Upper lobe of right lung (tissue), 1 donor: ENCODE measurements around the gene CALD1. TPM values are rescaled to one million over a fixed set of nuclear protein-coding genes. Genes with fewer than 3 reads are reported as not detected.

Experiments
- ATAC-seq: fragments of 200-7000 bp; cut with Tn5 transposase; one replicate; pipeline ENCODE4 v1.9.1; 2020; ENCODE audit warnings: mild to moderate bottlenecking, moderate library complexity
- DNase-seq: peaks from one replicate; pipeline ENCODE4 v3.0.0-alpha.2; 2020
- H3K27ac ChIP-seq: fragments of 200-600 bp; one replicate; pipeline ENCODE4 v1.8.0; 2022
- H3K27me3 ChIP-seq: fragments of 200-600 bp; one replicate; pipeline ENCODE4 v1.8.0; 2022; ENCODE audit warnings: mild to moderate bottlenecking
- H3K36me3 ChIP-seq: fragments of 200-600 bp; one replicate; pipeline ENCODE4 v1.8.0; 2022
- H3K4me1 ChIP-seq: fragments of 200-600 bp; one replicate; pipeline ENCODE4 v1.8.0; 2022
- H3K4me3 ChIP-seq: fragments of 200-600 bp; one replicate; pipeline ENCODE4 v1.8.0; 2022; ENCODE audit warnings: mild to moderate bottlenecking
- H3K9me3 ChIP-seq: fragments of 200-600 bp; one replicate; pipeline ENCODE4 v1.8.0; 2022
- intact Hi-C: fragments of 100-400 bp; cut with DNase I; formaldehyde crosslinking; loops from one replicate; pipeline ENCODE4 v1.11.0; 2022
- total RNA-seq: library from RNA; stranded (reverse); fragmentation: NEBNext Ultra II Directional; extraction: Animal tissue kit (Norgen Biotek cat#: 25700); gene quantifications from one replicate; pipeline ENCODE4 v1.2.1, GENCODE V29; 2021
- TF ChIP-seq, protein P1 (sequence below): fragments of 200-600 bp; IDR thresholded peaks from one replicate; pipeline ENCODE4 v1.8.0; 2022; ENCODE audit warnings: antibody characterized with exemption
- donor health status: DM: no; HTN: yes; CAD: no; lungs with severe emphysema.

The CALD1 gene
- total RNA-seq, 1 donor from 2014 or later: 213 TPM

DNA sequence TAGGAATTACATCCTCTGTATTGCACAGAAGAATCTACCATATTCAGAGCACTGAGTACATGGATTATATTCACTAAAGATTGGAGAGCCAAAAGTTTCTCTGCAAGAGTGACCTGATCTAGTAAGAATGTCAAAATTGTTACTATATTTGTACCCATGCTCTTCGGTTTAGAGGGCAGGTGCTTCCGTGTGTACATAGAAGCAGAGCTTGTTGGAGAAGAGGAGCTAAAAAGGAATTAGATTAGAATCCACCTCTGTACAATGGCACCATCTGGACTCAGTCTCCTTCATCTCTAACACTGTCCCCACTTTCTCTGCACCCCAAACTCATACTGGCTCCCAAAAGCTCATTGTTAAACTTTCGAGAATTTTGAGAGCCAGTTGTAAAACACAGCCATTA is 8.3 kb downstream of the CALD1 start:
- DNase-seq: no peak
- intact Hi-C loops: no loop called here
- TF ChIP-seq, protein P1, sequence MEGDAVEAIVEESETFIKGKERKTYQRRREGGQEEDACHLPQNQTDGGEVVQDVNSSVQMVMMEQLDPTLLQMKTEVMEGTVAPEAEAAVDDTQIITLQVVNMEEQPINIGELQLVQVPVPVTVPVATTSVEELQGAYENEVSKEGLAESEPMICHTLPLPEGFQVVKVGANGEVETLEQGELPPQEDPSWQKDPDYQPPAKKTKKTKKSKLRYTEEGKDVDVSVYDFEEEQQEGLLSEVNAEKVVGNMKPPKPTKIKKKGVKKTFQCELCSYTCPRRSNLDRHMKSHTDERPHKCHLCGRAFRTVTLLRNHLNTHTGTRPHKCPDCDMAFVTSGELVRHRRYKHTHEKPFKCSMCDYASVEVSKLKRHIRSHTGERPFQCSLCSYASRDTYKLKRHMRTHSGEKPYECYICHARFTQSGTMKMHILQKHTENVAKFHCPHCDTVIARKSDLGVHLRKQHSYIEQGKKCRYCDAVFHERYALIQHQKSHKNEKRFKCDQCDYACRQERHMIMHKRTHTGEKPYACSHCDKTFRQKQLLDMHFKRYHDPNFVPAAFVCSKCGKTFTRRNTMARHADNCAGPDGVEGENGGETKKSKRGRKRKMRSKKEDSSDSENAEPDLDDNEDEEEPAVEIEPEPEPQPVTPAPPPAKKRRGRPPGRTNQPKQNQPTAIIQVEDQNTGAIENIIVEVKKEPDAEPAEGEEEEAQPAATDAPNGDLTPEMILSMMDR: no peak
- H3K36me3 ChIP-seq: no peaks in the 10 kb centered on the region
- no peak overlapping the region for H3K4me3 ChIP-seq
- H3K4me1 ChIP-seq: peaks cover 32% of the 10 kb centered on the region
- H3K27me3 ChIP-seq: no peaks in the 10 kb centered on the region
- no peaks in the 10 kb centered on the region for H3K9me3 ChIP-seq
- no peak for ATAC-seq
- H3K27ac ChIP-seq: no peak overlapping the region

DNA sequence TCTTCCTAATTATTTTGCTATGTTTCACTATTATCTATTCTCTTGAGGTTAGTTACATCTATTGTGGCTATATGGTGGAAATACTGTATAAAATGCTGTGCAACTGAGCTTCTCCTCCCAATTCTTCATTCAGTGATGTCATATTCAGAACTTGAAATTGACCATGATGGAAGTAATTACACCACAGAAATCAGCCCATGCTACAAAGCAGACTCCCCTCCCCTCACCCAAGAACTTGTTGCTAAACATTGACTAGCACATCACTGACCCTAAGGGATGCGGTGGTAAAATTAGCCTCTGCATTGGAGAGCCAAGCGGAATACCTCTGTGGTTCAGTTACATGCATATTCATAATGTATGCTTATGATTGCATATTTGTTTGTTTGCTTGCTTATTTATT is 8.8 kb downstream of the CALD1 start:
- Histone ChIP-seq H3K9me3 (no peaks in the 10 kb centered on the region), H3K27me3 (no peaks in the 10 kb centered on the region), H3K27ac (no peak overlapping the region), H3K4me3 (no peak overlapping the region), H3K36me3 (no peaks in the 10 kb centered on the region), H3K4me1 (peaks cover 31% of the 10 kb centered on the region)
- DNase-seq (no peak), ATAC-seq (no peak)
- intact Hi-C loops: no loop called here
- TF ChIP-seq, protein P1: no peak

DNA sequence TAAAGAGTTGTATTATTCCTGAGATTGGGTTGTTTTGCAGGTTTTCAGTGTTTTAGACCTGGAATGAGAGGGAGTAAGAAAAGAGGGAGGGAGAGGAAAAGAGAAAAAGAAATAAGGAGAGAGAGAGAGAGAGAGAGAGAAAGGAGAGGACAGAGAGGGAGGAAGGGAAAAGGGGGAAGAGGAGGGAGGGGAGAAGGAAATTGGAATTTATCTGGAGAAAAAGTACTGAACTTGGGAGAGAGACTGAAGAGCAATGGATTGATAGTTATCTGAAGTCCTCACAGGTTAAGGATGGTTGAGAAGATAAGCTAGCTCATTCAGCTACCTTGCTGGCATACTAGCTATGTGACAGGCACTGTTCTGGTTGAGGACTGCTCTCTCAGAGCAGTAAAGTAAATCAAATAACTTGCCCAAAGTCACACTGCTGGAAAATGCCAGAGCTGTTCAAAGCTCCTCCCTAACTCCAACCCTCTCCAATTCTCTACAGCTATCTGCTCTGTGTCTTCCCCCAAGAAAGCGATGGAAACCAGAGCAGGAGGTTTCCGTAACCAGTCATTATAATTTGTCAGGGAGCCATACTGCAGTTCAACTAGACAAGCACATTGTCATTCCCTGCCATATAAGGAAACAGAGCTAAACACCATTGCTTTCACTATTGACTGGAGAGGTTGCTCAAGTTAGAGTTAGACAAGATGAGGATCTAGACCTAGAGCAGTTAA is 10.7 kb downstream of the CALD1 start:
- intact Hi-C loops: no loop called here
- ATAC-seq: peak; percentile 65
- H3K4me1 ChIP-seq: peaks cover 27% of the 10 kb centered on the region
- DNase-seq: no peak
- H3K27me3 ChIP-seq: no peaks in the 10 kb centered on the region
- TF ChIP-seq, protein P1: no peak
- no peak overlapping the region for H3K4me3 ChIP-seq
- H3K36me3 ChIP-seq: no peaks in the 10 kb centered on the region
- peak overlapping the region; percentile 44 for H3K27ac ChIP-seq
- H3K9me3 ChIP-seq: no peaks in the 10 kb centered on the region

DNA sequence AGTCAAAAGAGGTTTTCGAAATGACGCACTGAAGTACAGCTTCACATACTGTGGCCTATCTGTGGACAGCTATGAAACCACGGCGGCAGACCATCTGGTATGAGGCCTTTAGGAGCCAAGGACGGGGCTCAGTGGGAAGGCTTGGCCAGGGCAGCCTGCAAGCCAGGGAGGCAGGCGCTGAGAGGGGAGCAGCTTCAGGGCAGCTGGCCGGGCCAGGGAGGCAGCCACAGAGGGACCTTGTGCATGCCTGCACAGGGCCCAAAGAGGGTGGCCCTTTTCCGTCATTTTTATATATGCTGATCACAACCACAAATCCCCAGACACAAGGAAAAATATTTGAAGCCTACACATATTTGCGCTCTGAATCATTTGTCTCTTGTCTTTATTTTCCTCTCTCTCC is 13.5 kb downstream of the CALD1 start:
- TF ChIP-seq, protein P1: no peak
- Histone ChIP-seq H3K4me1 (peaks cover 13% of the 10 kb centered on the region), H3K4me3 (no peak overlapping the region), H3K27me3 (no peaks in the 10 kb centered on the region), H3K9me3 (no peaks in the 10 kb centered on the region), H3K27ac (no peak overlapping the region), H3K36me3 (no peaks in the 10 kb centered on the region)
- ATAC-seq (no peak), DNase-seq (no peak)
- intact Hi-C loops: no loop called here

DNA sequence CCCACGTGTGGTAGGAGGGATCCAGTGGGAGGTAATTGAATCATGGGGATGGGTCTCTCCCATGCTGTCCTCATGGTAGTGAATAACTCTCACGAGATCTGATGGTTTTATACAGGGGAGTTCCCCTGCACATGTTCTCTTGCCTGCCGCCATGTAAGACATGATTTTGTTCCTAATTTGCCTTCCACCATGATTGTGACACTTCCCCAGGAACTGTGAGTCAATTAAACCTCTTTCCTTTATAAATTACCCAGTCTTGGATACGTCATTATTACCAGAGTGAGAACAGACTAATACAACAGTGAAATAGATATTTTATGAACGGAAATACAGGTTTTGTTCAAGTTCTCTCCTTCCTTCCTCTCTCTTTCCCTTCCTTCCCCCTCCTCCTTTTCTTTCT is 15.8 kb downstream of the CALD1 start:
- Histone ChIP-seq H3K4me1 (peaks cover 7% of the 10 kb centered on the region), H3K36me3 (no peaks in the 10 kb centered on the region), H3K4me3 (no peak overlapping the region), H3K27me3 (no peaks in the 10 kb centered on the region), H3K9me3 (no peaks in the 10 kb centered on the region), H3K27ac (no peak overlapping the region)
- ATAC-seq (no peak), DNase-seq (no peak)
- intact Hi-C loops: no loop called here
- TF ChIP-seq, protein P1: no peak

DNA sequence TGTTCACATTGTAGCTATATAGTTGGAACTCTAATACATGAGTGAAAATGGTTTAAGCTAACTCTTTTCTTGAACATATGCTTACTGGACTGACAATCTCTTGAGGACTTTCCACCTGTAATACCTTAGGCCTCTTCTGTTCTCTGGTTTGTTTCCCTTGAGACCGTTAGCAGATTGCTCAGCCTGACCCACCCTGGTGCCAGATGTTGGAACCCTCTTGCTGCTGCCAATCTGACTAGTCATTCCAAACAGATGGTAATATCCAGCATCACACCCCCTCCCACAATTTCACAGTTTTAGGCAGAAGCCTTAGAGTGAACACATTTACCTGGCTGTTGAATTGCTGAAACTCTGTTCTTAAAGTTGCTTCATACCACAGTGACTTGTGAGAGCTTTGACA is 18.7 kb downstream of the CALD1 start:
- no peaks in the 10 kb centered on the region for H3K36me3 ChIP-seq
- intact Hi-C loops: no loop called here
- H3K9me3 ChIP-seq: no peaks in the 10 kb centered on the region
- no peak overlapping the region for H3K27ac ChIP-seq
- DNase-seq: no peak
- ATAC-seq: no peak
- no peak overlapping the region for H3K4me3 ChIP-seq
- no peaks in the 10 kb centered on the region for H3K4me1 ChIP-seq
- no peaks in the 10 kb centered on the region for H3K27me3 ChIP-seq
- TF ChIP-seq, protein P1: no peak
